DMS114 treated with DMSO at 0.1 percent for 48 hours (cell line): ENCODE results near the gene PARD3.

Experiments
- DNase-seq: peaks from one replicate; lab custom pipeline; 2025; ENCODE audit not compliant: unreplicated experiment; lab: John Stamatoyannopoulos, UW

Gene PARD3

GRCh38 chr10:34152434-34152833, 662.7 kb downstream of the PARD3 start:
- no peak for DNase-seq

DNA sequence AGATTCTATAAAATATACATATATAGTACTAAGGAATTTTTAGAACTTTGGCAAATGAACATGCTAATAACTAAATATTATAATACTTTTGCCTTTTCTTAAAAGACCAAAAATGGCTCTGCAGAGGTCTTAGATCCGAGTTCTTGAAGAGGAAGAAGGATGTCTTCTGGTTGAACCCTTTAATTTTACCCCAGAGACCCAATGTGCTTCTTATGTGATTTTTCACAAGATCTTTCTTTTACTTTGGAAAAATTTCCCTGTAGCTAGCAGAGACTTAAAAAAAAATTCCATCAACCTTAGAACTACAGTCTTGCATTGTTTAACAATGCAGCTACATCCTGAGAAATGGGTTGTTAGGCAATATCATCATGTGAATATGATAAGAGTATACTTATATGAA, 663.2 kb downstream of the PARD3 start:
- no peak for DNase-seq

DNA sequence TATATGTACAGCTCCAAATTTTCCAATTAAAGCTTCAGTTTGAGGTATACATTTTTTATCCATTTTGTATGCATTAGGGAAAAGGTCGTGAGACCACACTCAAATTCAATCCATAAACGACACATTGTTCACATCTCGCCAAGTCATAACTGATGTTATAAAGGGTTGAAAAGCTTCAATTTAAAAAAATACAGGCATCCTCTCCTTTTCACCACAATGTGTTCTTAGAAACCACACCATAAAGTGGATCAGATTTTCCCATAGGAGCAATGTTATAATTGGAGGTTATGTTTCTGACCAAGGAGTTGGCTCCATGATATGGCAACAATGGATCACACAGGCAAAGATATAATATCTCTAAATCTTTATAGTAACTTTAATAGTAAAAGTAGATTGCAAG, 663.6 kb downstream of the PARD3 start:
- DNase-seq = no peak

GRCh38 chr10:34150103-34150502, 665.0 kb downstream of the PARD3 start:
- DNase-seq = no peak

- no peak for DNase-seq
These were observed 666.8 kb downstream of the PARD3 start for GRCh38 chr10:34148305-34148657.

DNA sequence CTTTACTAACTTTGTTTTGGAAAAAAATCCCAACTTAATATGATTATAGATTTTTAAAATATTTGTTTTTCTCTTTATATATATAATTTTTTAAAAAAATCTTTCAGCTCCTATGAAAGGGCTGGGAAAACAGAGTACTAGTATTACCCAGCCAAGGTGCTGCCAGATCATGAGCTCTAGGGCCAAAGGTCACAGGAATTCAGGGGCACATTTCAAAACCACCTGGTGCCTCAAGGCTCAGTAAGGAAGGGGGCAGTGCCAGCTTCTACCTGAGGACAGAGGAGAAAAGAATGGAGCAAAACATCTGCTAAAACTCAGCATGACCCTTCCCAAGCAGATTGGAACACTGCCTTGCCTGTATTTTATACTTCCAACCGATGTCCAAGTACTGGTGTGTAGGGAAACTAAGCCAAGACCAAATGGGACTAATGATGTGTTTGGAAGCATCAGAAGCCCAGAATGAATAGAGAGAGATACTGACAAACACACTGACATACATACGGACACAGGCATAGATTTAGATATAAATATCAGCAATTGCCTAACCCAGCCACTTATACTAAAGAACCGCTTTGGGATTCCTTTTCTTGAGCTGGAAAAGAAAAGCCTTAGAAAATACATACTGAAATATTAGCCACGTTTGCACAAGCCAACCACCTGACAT, 667.3 kb downstream of the PARD3 start:
- DNase-seq = no peak

DNA sequence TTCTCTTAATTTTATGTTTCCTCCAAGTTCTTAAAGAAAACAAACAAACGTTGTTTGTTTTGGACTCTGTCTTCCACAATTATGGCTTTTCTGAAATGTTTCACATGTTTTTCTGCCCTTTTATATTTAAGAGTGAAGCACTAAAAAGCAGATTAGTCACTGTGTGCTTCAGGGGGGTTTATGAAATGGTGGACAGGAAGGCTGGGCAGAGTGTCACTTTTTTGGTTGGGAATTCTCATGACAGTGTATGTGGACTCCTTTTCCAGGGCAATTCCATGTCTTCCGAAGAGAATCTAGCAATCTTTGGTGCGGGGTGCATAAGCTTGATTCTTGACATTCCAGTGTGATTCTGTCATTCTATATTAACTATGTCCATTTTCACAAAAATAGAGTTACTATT, 669.4 kb downstream of the PARD3 start:
- DNase-seq = no peak

DNA sequence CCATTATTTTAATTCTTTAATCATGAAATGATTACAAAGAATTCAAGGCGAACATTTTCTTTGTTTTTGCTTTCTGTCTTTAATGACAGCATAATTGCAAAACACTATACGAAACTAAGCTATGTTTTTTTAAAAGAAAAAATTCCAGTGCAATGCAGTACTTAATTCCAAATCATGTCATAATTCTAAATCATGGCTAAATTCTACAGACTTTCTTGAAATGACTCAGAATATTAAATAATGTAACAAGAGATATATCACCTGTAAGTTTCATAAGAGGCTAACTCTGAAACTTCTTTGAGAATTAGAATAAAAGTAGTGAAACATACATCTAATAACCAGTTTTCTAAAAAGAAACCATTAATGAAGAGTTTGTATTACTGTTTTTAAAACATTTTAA, 671.6 kb downstream of the PARD3 start:
- no peak for DNase-seq

GRCh38 chr10:34141032-34141680, 673.9 kb downstream of the PARD3 start:
- DNase-seq = no peak

DNA sequence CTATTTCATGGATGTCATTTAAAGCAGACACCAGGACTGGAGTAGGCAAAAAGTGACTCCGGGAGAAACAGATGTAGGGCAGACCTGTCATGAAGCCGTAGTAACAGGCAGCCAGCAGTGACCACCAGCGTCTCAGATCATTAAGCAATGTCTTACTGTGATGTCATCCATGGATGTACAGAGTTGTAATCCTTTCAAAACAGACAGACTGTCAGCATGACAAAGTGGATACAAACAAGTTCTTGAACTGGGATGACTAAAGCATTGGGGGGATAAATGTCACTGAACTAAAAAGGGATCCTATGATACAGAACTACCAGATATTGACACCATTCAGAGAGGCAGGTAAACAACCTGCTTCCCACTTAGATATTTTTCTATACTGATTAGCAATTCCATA, 675.5 kb downstream of the PARD3 start:
- no peak for DNase-seq

GRCh38 chr10:34137955-34138354, 677.1 kb downstream of the PARD3 start:
- DNase-seq = no peak

DNA sequence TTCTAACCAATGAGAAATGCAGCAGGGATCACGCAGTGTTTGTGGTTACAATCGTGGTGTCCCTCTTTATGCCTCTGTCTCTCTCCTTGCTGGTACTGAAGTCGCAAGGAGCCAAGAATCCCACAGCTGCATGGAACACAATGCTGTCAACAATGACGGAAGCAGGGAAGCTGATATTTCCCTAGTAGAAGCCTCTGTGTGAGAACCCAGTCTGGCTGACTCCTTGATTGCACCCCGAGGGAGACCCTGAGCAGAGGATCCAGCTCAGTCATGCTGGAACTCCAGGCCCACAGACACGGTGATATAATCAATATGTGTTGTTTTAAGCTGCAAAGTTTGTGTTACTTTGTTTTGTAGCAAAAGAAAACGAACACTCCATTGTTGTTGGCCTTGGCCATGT, 677.9 kb downstream of the PARD3 start:
- no peak for DNase-seq

- no peak for DNase-seq
These were observed 679.6 kb downstream of the PARD3 start for GRCh38 chr10:34135515-34135914.

GRCh38 chr10:34134602-34135001, 680.5 kb downstream of the PARD3 start:
- no peak for DNase-seq

- DNase-seq = no peak
These were observed 681.7 kb downstream of the PARD3 start for GRCh38 chr10:34133406-34133805.

- DNase-seq = no peak
These were observed 683.9 kb downstream of the PARD3 start for GRCh38 chr10:34131152-34131551.

DNA sequence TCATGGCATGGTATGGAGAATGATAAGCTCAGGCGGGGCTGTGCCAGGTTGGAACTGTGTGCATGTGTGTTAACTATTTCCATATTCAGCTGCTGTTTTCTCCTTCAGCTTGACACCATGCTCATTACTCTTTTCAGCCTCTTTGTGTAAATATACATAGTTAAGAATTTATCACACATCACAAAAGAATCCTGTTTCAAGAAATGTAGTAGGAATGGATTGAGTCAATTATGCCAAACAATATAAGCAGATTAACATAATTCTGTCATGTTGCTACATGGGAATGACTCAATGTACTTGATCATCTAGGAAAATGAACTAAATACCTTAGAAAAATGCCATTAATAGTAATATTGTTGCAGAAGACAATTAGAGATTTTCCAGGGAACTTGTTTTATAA, 687.4 kb downstream of the PARD3 start:
- DNase-seq = no peak

GRCh38 chr10:34126371-34127151, 688.5 kb downstream of the PARD3 start:
- no peak for DNase-seq

DNA sequence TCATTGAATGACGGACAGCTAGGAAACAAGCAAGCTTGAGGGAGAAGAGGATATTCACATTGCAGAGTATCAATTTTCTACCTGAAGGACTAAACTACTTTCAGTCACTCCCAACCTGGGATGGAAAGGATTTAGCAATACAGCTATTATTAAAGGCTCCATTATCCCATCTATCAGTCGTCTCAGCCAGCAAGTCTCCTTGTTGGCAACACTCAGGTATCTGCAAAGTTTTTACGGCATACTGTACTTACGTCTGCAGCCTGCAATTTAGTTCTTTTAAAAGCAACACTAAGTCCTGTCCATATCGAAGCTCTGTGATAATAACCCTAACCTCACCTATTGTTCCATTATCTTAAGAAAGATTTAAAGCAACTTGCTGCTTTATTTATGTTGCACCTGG, 689.4 kb downstream of the PARD3 start:
- no peak for DNase-seq

- no peak for DNase-seq
These were observed 690.5 kb downstream of the PARD3 start for GRCh38 chr10:34124522-34125035.

DNA sequence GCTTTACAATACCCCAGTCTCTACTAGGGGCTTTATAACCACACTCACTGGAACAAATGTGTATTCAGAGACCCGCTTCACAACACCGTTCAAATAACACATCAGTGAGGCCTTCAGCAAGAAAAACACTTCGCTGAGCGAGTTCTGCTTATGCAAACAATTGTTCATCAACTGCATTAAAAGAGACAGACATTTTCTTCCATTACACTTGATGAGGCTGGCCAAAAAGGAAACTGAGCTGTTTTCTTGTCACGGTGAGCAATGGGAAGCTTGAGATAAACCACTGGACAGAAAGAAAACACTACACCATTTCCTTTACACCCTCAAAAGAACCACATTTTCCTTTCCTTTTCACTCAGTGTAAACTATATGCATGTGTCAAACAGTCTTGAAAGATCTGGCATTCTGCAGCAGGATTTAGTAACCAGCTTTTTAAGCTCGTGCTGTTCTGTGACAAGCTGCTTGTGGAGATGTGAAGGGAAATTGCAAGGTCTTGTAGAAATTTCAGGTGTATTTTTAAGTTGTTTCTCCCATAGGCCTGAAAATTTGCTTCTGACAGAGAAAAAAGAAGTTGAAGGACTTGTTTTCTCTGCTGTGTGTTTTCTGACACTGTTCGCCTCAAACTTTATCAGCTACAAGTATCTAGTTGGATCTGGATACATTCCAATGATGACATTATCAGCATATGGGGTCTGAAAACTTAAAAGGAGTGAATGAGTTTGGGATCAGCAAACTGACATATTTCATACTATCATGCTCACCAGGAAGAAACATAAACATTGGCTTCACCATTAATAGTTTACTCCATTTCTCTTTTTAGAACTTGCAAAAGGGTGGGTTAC, 693.1 kb downstream of the PARD3 start:
- DNase-seq = no peak
